HG03064 (cell line): ENCODE measurements around the gene MVD.
A peak's percentile ranks its signal among the peaks of the same experiment; 100 is the strongest.

Source experiments
- ATAC-seq: cut with Tn5 transposase; IDR thresholded peaks from one replicate; pipeline ENCODE4 v1.9.1; 2021; ENCODE audit warnings: low read depth; ENCODE audit not compliant: unreplicated experiment

The MVD gene

DNA sequence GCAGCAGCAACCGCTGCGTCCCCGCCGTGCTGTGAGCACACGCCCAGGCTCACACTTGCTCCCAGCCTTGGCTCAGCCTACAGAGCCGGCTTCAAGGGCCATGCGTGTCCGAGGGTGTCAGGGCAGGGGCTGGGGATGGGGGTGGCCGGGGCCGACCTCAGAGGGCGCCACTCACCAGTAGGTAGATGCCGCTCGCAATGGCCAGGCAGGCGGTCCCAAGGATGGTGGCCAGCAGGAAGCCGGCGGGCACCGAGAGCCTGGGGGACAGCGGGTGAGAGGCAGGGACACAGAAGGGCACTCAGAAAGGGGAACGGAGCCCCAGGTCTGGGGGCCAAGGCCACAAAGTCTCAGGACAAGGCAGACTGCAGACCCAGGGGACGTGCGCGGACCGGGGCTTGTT lies 16.9 kb downstream of the MVD start:
- ATAC-seq: no peak

DNA sequence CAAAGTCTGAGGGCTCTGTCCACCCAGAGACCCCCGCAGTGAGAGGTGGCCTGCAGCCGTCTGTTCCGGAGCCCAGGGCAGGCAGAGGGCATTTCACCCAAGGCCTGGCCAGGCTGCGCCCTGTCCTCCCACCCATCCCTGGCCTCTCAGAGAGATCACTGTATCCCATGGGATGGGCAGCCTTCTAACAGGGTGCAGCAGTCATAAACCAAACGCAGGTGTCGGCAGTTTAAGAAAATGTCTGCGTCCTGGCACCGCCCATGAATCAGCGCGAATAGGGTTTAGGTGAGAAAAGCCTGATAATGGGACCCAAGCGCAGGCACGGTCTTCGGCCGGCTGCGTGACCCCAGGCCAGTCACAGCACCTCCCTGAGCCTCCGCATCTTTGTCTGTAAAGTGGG lies 17.4 kb downstream of the MVD start:
- no peak for ATAC-seq

DNA sequence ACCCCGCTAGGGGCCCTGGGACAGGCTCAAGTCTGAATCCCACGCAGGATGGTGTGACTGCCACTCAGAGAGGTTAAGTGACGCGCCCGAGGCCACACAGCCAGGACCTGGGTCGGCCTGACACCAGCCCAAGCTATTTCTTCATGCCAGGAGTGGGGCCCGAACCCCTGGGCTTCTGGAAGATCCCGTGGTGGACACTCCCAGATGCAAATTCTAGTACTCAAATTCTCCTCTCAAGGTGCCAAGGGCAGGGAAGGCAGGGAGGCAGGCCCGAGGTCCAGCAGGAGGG lies 19.3 kb downstream of the MVD start:
- no peak for ATAC-seq

GRCh38 chr16:88642881-88643643 lies 19.8 kb downstream of the MVD start:
- ATAC-seq: no peak

GRCh38 chr16:88640498-88641247 lies 22.2 kb downstream of the MVD start:
- ATAC-seq: no peak

DNA sequence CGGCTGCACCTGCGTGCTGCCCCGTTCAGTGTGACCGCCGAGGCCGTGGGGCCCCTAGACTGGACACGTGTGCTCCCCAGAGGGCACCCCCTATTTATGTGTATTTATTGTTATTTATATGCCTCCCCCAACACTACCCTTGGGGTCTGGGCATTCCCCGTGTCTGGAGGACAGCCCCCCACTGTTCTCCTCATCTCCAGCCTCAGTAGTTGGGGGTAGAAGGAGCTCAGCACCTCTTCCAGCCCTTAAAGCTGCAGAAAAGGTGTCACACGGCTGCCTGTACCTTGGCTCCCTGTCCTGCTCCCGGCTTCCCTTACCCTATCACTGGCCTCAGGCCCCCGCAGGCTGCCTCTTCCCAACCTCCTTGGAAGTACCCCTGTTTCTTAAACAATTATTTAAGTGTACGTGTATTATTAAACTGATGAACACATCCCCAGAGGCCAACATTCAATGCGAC lies 22.8 kb downstream of the MVD start:
- no peak for ATAC-seq

GRCh38 chr16:88639231-88640038 lies 23.5 kb downstream of the MVD start:
- ATAC-seq: no peak

DNA sequence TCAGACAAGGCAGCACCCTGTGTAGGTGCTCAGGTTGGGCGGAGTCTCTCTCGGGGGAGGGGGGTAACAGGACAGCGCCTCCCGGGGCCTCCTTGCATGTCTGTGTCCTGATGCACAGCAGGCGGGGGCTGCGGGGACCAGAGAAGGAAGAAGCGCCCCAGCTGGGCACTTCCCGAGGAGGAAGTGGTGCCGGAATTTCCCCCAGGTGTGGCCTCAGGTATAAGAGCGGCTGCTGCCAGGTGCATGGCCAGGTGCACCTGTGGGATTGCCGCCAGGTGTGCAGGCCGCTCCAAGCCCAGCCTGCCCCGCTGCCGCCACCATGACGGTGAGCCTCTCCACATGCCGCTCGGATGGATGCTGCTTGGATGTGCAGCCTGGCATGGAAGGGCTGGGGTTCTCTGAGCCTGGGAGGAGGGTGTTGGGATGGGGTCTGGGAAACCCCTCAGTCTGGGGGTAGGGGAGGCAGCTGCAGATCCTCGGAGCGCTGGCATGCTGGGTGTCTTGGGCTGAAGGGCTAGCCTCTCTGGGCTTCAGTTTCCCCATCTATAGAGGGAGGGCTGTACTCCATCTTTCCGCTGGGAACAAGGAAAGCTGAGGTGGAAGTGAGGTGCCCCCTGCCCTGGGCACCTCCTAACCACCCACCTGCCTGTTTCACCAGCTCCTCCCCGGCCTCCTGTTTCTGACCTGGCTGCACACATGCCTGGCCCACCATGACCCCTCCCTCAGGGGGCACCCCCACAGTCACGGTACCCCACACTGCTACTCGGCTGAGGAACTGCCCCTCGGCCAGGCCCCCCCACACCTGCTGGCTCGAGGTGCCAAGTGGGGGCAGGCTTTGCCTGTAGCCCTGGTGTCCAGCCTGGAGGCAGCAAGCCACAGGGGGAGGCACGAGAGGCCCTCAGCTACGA lies 24.3 kb downstream of the MVD start, which contains the start of gene IL17C:
Gene IL17C (plus strand): TSS at position 250 of the 908 bp plus-strand sequence. CDS start 70 bp downstream, at position 320.
- ATAC-seq: no peak

DNA sequence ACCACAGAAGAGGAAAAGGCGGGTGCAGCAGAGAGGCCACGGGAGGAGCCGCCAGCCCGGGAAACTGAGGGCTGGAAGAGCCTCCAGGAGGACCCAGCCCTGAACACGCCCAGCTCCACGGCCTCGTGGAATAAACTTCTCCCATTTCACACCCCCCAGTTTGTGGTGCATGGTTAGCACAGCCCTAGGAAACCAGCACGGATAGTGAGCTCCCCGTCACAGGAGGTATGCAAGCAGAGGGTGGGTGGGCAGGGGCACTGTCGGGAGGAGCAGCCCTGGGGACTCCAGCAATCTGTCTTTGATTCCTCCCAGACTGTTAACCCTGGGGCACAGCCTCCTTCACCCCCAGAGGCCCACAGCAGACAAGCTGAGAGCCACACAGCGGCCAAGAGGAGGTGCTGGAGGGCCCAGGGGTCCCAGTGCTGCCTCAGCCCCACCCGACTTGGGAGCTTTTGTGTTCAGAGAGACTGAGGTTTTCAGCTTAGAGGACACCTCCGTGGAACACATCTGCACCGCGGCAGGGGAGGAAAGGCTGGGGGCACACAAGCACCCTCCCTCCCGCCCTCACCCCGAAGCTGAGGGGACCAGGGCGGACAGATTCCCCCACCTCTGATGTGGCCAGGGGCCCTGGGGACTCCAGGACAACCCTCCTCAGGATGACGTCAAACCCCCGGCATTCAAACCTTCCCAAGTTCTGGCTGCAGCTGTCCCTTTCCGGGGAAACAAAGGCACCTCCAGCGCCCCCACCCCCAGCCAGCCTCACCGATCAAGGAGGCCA lies 26.2 kb downstream of the MVD start:
- no peak for ATAC-seq

- no peak for ATAC-seq
Measured at GRCh38 chr16:88635671-88636319, 27.1 kb downstream of the MVD start.

DNA sequence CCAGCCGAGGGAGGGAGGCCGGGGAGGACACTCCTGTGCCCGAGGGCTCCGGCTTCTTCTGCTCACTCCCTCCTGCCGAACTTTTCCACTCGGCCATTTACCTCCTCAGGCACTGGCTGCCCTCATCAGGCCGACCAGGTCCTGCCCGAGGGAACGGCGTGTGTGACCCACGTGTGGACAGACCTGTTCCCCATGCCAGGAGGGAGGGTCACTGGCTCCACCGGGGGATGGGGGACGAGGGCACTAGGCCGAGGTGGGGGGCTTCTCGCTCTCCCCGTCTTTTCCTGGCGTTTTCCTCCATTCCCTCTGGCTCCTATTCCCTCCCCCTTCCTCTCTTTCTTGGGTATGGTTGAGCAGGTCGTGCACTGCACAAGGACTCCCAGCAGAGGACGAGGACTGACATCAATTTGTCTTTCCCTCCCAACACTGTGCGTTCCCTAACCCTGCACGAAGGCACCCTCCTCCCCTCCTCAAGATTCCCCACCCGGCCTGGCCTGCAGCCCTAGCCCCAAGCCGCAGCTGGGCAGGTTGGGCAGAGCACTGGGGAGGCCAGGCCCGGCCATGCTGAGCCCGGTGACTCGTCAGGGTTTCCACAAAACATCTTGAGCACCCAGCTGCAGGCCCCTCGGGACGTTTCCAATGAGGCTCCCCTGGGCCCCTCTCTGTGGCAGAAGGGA lies 27.8 kb downstream of the MVD start:
- no peak for ATAC-seq

- ATAC-seq: peak; percentile 46
Measured at GRCh38 chr16:88634141-88634993, 28.5 kb downstream of the MVD start.

- ATAC-seq: peak; percentile 27
Measured at GRCh38 chr16:88633684-88634140, 29.2 kb downstream of the MVD start.

GRCh38 chr16:88632587-88632930 lies 30.3 kb downstream of the MVD start:
- no peak for ATAC-seq

DNA sequence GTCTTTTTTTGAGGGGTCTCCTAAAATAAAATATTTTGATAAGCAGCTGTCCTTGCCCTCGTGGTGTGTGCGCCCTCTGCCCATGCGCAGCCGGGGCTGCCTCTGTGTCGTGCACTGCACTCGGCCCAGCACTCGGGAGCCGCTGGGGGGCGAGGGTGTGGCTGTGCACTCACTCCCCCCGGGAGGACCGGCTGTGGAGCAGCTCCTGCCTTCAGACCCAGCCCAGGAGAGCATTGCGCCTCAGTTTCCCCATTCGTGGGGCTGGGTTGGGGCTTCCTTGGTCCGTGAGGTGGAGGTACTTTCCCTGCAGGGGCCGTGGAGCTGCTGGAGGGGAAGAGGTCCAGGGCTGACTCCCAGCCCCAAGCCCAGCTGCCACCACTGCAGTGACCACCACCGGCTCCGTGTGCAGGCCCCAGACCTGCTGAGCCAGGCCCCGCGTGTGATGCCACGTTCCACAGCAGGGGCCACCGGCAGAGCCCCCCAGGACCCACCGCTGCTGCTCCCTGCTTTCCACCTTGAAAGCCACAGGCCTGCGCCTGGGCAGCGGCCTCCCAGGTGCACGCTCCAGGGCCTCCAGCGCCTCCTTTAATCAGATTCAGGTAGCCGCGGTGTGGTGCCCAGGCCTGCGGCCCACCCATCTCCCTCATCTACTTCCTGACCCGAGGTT lies 30.8 kb downstream of the MVD start:
- ATAC-seq: no peak

DNA sequence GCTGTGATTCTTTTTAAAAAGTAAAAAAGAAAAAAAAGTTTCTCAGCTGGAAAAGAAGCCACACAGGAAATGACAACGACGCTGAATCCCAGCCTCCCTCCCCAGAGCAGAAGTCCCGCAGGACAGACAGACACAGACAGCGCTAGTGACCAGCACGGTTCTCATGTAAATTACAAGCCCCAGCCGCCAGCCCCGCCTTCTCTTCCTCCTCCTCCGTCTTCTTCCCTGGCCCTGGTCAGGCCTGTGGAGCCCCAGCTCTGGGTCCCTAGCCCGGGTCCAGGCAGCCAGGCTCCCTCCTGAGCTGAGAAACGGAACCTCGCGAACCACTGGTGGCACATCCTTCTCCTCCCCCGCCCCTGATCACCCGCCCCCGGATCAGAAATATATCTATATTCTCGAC lies 31.5 kb downstream of the MVD start:
- ATAC-seq: no peak

GRCh38 chr16:88630941-88631340 lies 31.9 kb downstream of the MVD start:
- ATAC-seq: no peak
